PC-9 (cell line): ENCODE results near the gene ZNF221.

Experiments used
- EZH2 ChIP-seq: fragments of 200-600 bp; sonication (generic); IDR thresholded peaks from 2 replicates; pipeline ENCODE4 v1.8.0; 2017; ENCODE audit warnings: antibody characterized with exemption, low read depth
- TF ChIP-seq, protein P1 (sequence below): fragments of 200-600 bp; sonication (generic); conservative IDR thresholded peaks from 2 replicates; pipeline ENCODE4 v1.6.1; 2017; ENCODE audit warnings: mixed run types, antibody characterized with exemption, mild to moderate bottlenecking, moderate library complexity

- TF ChIP-seq, protein P1, sequence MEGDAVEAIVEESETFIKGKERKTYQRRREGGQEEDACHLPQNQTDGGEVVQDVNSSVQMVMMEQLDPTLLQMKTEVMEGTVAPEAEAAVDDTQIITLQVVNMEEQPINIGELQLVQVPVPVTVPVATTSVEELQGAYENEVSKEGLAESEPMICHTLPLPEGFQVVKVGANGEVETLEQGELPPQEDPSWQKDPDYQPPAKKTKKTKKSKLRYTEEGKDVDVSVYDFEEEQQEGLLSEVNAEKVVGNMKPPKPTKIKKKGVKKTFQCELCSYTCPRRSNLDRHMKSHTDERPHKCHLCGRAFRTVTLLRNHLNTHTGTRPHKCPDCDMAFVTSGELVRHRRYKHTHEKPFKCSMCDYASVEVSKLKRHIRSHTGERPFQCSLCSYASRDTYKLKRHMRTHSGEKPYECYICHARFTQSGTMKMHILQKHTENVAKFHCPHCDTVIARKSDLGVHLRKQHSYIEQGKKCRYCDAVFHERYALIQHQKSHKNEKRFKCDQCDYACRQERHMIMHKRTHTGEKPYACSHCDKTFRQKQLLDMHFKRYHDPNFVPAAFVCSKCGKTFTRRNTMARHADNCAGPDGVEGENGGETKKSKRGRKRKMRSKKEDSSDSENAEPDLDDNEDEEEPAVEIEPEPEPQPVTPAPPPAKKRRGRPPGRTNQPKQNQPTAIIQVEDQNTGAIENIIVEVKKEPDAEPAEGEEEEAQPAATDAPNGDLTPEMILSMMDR: no peak
- TF ChIP-seq EZH2: no peak
Measured at GRCh38 chr19:43936188-43936587, 14.8 kb upstream of the ZNF221 start.
